Trophoblast cell (in vitro differentiated cells and primary cell): Measurements from ENCODE around the gene MAPT.

ENCODE experiments used
- DNase-seq, 2 donors: peaks; one replicate each; pipeline ENCODE4 v3.0.0-alpha.2; 2016
- H2AFZ ChIP-seq: 2 replicates; pipeline ENCODE4 v1.6.1; 2013; ENCODE audit warnings: low read length, moderate library complexity, mild to moderate bottlenecking; ENCODE audit not compliant: insufficient read depth, poor library complexity
- H2AK5ac ChIP-seq: 2 replicates; pipeline ENCODE4 v1.6.1; 2013; ENCODE audit warnings: mild to moderate bottlenecking, low read length
- H2BK120ac ChIP-seq: 2 replicates; pipeline ENCODE4 v1.6.1; 2013; ENCODE audit warnings: low read length, mild to moderate bottlenecking, moderate library complexity; ENCODE audit not compliant: insufficient read depth, poor library complexity
- H2BK12ac ChIP-seq: 2 replicates; pipeline ENCODE4 v1.6.1; 2013; ENCODE audit warnings: mild to moderate bottlenecking, low read length, moderate library complexity
- H2BK5ac ChIP-seq: 2 replicates; pipeline ENCODE4 v1.6.1; 2013; ENCODE audit warnings: low read length, low read depth, moderate library complexity, mild to moderate bottlenecking; ENCODE audit not compliant: poor library complexity
- H3K14ac ChIP-seq: 2 replicates; pipeline ENCODE4 v1.6.1; 2013; ENCODE audit warnings: mild to moderate bottlenecking, low read length
- H3K18ac ChIP-seq: 2 replicates; pipeline ENCODE4 v1.6.1; 2013; ENCODE audit warnings: mild to moderate bottlenecking, low read length
- H3K23ac ChIP-seq: 2 replicates; pipeline ENCODE4 v1.6.1; 2013; ENCODE audit warnings: low read length
- H3K27ac ChIP-seq: 2 replicates; pipeline ENCODE4 v1.5.1; 2013; ENCODE audit warnings: low read depth, mild to moderate bottlenecking, inconsistent platforms, low read length, moderate library complexity
- H3K27me3 ChIP-seq: 2 replicates; pipeline ENCODE4 v1.6.1; 2013; ENCODE audit warnings: inconsistent platforms, mild to moderate bottlenecking, low read length, moderate library complexity; ENCODE audit not compliant: insufficient read depth
- H3K36me3 ChIP-seq, 2 experiments: 1 replicate in 1 of 2; 2 replicates in 1 of 2; pipeline ENCODE4 v1.6.1; 2013; ENCODE audit warnings: low read length in 2 of 2, mild to moderate bottlenecking in 2 of 2, moderate library complexity in 1 of 2; ENCODE audit not compliant: insufficient read depth in 2 of 2, control insufficient read depth in 1 of 2
- H3K4ac ChIP-seq: 2 replicates; pipeline ENCODE4 v1.6.1; 2013; ENCODE audit warnings: low read depth, mild to moderate bottlenecking, low read length, moderate library complexity
- H3K4me1 ChIP-seq, 2 experiments: 1 replicate in 1 of 2; 2 replicates in 1 of 2; pipeline ENCODE4 v1.6.1; 2013; ENCODE audit warnings: low read length in 2 of 2, mild to moderate bottlenecking in 2 of 2, moderate library complexity in 1 of 2; ENCODE audit not compliant: insufficient read depth in 2 of 2, control insufficient read depth in 1 of 2
- H3K4me2 ChIP-seq: 2 replicates; pipeline ENCODE4 v1.6.1; 2013; ENCODE audit warnings: inconsistent platforms, mild to moderate bottlenecking, low read length, moderate library complexity
- H3K4me3 ChIP-seq: 2 replicates; pipeline ENCODE4 v1.5.1; 2013; ENCODE audit warnings: mild to moderate bottlenecking, low read depth, low read length, inconsistent platforms
- H3K79me1 ChIP-seq: one replicate; pipeline ENCODE4 v1.6.1; 2013; ENCODE audit warnings: low read length
- H3K79me2 ChIP-seq: 2 replicates; pipeline ENCODE4 v1.6.1; 2013; ENCODE audit warnings: low read length, mild to moderate bottlenecking; ENCODE audit not compliant: control insufficient read depth, insufficient read depth, poor library complexity
- H3K9ac ChIP-seq: 2 replicates; pipeline ENCODE4 v1.6.1; 2013; ENCODE audit warnings: mild to moderate bottlenecking, low read length
- H3K9me3 ChIP-seq: 2 replicates; pipeline ENCODE4 v1.6.1; 2013; ENCODE audit warnings: low read depth, mild to moderate bottlenecking, control low read depth, inconsistent platforms, low read length; ENCODE audit not compliant: insufficient read depth
- H4K12ac ChIP-seq: 2 replicates; pipeline ENCODE4 v1.6.1; 2013; ENCODE audit warnings: low read depth, mild to moderate bottlenecking, low read length, moderate library complexity
- H4K8ac ChIP-seq: 2 replicates; pipeline ENCODE4 v1.6.1; 2013; ENCODE audit warnings: low read depth, mild to moderate bottlenecking, low read length, moderate library complexity
- H4K91ac ChIP-seq: one replicate; pipeline ENCODE4 v1.6.1; 2013; ENCODE audit warnings: low read depth, mild to moderate bottlenecking, low read length, moderate library complexity
- WGBS: extraction: QIAGEN DNeasy Blood & Tissue Kit; methylation state at CpG from one replicate; pipeline ENCODE4 v1.1.7; 2013; ENCODE audit warnings: missing lambda C conversion rate; ENCODE audit not compliant: insufficient read length, insufficient coverage; ENCODE audit errors: extremely low coverage; 5-methylcytosine and 5-hydroxymethylcytosine counted together

Gene MAPT

GRCh38 chr17:45961206-45961605 lies 66.9 kb downstream of the MAPT start:
- H3K9me3 ChIP-seq, result peaks cover 2% of the 10 kb centered on the region
- no peak overlapping the region for H3K4me3 ChIP-seq
- H3K9ac ChIP-seq, result no peak overlapping the region
- H2BK120ac ChIP-seq, result no peak overlapping the region
- H2AFZ ChIP-seq, result no peak overlapping the region
- H2BK12ac ChIP-seq, result no peak overlapping the region
- H3K79me1 ChIP-seq, result no peaks in the 10 kb centered on the region
- no peak overlapping the region for H4K8ac ChIP-seq
- H4K12ac ChIP-seq, result no peak overlapping the region
- H4K91ac ChIP-seq, result no peak overlapping the region
- H2AK5ac ChIP-seq, result no peak overlapping the region
- no peak overlapping the region for H3K14ac ChIP-seq
- DNase-seq, result no peak
- H3K27me3 ChIP-seq, result no peaks in the 10 kb centered on the region
- peaks cover 0 to 3% of the 10 kb centered on the region in 2 experiments for H3K4me1 ChIP-seq
- H2BK5ac ChIP-seq, result no peak overlapping the region
- H3K27ac ChIP-seq, result no peak overlapping the region
- H3K18ac ChIP-seq, result no peak overlapping the region
- WGBS, result no CpG with 5 or more reads among the region's 6 CpGs
- H3K23ac ChIP-seq, result no peak overlapping the region
- no peaks in the 10 kb centered on the region for H3K79me2 ChIP-seq
- H3K36me3 ChIP-seq, result no peaks in the 10 kb centered on the region
- H3K4ac ChIP-seq, result no peak overlapping the region
- H3K4me2 ChIP-seq, result no peak overlapping the region

DNA sequence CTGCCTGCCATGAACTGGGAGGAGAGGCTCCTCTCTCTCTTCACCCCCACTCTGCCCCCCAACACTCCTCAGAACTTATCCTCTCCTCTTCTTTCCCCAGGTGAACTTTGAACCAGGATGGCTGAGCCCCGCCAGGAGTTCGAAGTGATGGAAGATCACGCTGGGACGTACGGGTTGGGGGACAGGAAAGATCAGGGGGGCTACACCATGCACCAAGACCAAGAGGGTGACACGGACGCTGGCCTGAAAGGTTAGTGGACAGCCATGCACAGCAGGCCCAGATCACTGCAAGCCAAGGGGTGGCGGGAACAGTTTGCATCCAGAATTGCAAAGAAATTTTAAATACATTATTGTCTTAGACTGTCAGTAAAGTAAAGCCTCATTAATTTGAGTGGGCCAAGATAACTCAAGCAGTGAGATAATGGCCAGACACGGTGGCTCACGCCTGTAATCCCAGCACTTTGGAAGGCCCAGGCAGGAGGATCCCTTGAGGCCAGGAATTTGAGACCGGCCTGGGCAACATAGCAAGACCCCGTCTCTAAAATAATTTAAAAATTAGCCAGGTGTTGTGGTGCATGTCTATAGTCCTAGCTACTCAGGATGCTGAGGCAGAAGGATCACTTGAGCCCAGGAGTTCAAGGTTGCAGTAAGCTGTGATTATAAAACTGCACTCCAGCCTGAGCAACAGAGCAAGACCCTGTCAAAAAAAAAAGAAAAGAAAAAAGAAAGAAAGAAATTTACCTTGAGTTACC lies 68.0 kb downstream of the MAPT start:
- peaks cover 0 to 3% of the 10 kb centered on the region in 2 experiments for H3K4me1 ChIP-seq
- WGBS, result no CpG with 5 or more reads among the region's 12 CpGs

DNA sequence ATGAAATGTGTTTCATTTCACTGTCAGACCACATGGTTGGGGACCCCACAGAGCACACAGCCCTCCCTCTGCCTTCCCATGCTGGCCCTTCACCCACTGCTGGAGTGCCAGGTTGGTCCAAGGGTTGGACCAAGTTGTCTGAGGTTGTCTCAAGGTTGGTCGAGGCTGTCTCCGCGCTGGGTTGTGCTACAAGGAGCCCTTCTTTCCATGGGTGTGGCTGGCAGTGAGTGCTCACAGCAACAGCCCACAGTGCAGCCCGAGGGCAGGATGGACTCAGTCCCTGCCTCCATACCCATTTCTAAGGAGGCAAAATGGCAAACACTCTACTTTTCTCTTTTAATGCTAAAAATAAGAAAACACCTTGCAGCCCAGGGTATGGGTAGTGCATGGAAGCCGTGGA lies 68.9 kb downstream of the MAPT start:
- H3K36me3 ChIP-seq, result no peaks in the 10 kb centered on the region
- H3K4me3 ChIP-seq, result no peak overlapping the region
- no peaks in the 10 kb centered on the region for H3K79me1 ChIP-seq
- H3K23ac ChIP-seq, result no peak overlapping the region
- no peak overlapping the region for H4K8ac ChIP-seq
- H2AK5ac ChIP-seq, result no peak overlapping the region
- H3K27ac ChIP-seq, result no peak overlapping the region
- peaks cover 0 to 3% of the 10 kb centered on the region in 2 experiments for H3K4me1 ChIP-seq
- H3K9ac ChIP-seq, result no peak overlapping the region
- H3K27me3 ChIP-seq, result no peaks in the 10 kb centered on the region
- WGBS, result no CpG with 5 or more reads among the region's 5 CpGs
- H3K4me2 ChIP-seq, result no peak overlapping the region
- DNase-seq, result no peak
- peaks cover 2% of the 10 kb centered on the region for H3K9me3 ChIP-seq
- H4K91ac ChIP-seq, result no peak overlapping the region
- no peaks in the 10 kb centered on the region for H3K79me2 ChIP-seq
- H3K4ac ChIP-seq, result no peak overlapping the region
- H3K14ac ChIP-seq, result no peak overlapping the region
- no peak overlapping the region for H2BK120ac ChIP-seq
- no peak overlapping the region for H2AFZ ChIP-seq
- no peak overlapping the region for H3K18ac ChIP-seq
- no peak overlapping the region for H2BK12ac ChIP-seq
- H4K12ac ChIP-seq, result no peak overlapping the region
- H2BK5ac ChIP-seq, result no peak overlapping the region

More for the DNA sequence above, 68.0 kb downstream of the MAPT start:
- no peak overlapping the region for H3K18ac ChIP-seq
- no peak overlapping the region for H2AFZ ChIP-seq
- H3K4me3 ChIP-seq, result no peak overlapping the region
- no peak overlapping the region for H3K14ac ChIP-seq
- no peak overlapping the region for H4K8ac ChIP-seq
- no peak overlapping the region for H2AK5ac ChIP-seq
- H2BK5ac ChIP-seq, result no peak overlapping the region
- H2BK120ac ChIP-seq, result no peak overlapping the region
- H3K79me2 ChIP-seq, result no peaks in the 10 kb centered on the region
- H3K79me1 ChIP-seq, result no peaks in the 10 kb centered on the region
- H3K23ac ChIP-seq, result no peak overlapping the region
- DNase-seq, result no peak
- H3K9me3 ChIP-seq, result peaks cover 2% of the 10 kb centered on the region
- H3K36me3 ChIP-seq, result no peaks in the 10 kb centered on the region
- H3K4ac ChIP-seq, result no peak overlapping the region
- no peaks in the 10 kb centered on the region for H3K27me3 ChIP-seq
- H4K12ac ChIP-seq, result no peak overlapping the region
- H3K9ac ChIP-seq, result no peak overlapping the region
- H3K27ac ChIP-seq, result no peak overlapping the region
- H3K4me2 ChIP-seq, result no peak overlapping the region
- no peak overlapping the region for H4K91ac ChIP-seq
- no peak overlapping the region for H2BK12ac ChIP-seq

DNA sequence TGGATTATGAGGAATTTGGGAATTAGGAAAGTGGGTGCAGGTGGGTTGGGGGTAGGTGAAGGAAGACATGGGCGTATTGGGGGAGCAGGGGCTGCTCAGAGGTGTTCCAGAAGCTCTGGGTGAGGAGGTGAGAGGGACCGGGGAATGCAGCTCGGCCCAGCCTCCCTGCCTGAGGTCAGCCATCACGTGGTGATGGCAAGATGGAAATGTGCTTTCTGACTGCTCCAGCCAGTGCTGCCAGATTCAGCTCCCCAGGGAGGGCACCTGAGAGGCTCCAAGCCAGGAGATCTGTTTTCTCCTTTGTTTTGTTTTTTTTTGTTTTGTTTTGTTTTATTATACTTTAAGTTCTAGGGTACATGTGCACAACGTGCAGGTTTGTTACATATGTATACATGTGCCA lies 69.5 kb downstream of the MAPT start:
- Histone ChIP-seq H2BK120ac (no peak overlapping the region), H3K4me2 (no peak overlapping the region), H2BK12ac (no peak overlapping the region), H3K9ac (no peak overlapping the region), H3K18ac (no peak overlapping the region), H3K14ac (no peak overlapping the region), H2AK5ac (no peak overlapping the region), H3K79me1 (no peaks in the 10 kb centered on the region), H2AFZ (no peak overlapping the region), H4K12ac (no peak overlapping the region), H3K27ac (no peak overlapping the region), H3K4me1 (peaks cover 0 to 3% of the 10 kb centered on the region in 2 experiments), H2BK5ac (no peak overlapping the region), H3K23ac (no peak overlapping the region), H3K79me2 (no peaks in the 10 kb centered on the region), H3K27me3 (no peaks in the 10 kb centered on the region), H3K36me3 (no peaks in the 10 kb centered on the region), H3K9me3 (peaks cover 2% of the 10 kb centered on the region), H3K4me3 (no peak overlapping the region), H4K91ac (no peak overlapping the region), H4K8ac (no peak overlapping the region), H3K4ac (no peak overlapping the region)
- WGBS, result 100% methylated on average over 1 of the region's 5 CpGs
- DNase-seq, result no peak
